Upper lobe of right lung (tissue), 1 donor: ENCODE measurements around the gene AGBL1. TPM values are rescaled to one million over a fixed set of nuclear protein-coding genes. Genes with fewer than 3 reads are reported as not detected.

Experiments used
- ATAC-seq: fragments of 200-7000 bp; cut with Tn5 transposase; one replicate; pipeline ENCODE4 v1.9.1; 2020; ENCODE audit warnings: mild to moderate bottlenecking, moderate library complexity
- DNase-seq: peaks from one replicate; pipeline ENCODE4 v3.0.0-alpha.2; 2020
- H3K27ac ChIP-seq: fragments of 200-600 bp; one replicate; pipeline ENCODE4 v1.8.0; 2022
- H3K27me3 ChIP-seq: fragments of 200-600 bp; one replicate; pipeline ENCODE4 v1.8.0; 2022; ENCODE audit warnings: mild to moderate bottlenecking
- H3K36me3 ChIP-seq: fragments of 200-600 bp; one replicate; pipeline ENCODE4 v1.8.0; 2022
- H3K4me1 ChIP-seq: fragments of 200-600 bp; one replicate; pipeline ENCODE4 v1.8.0; 2022
- H3K4me3 ChIP-seq: fragments of 200-600 bp; one replicate; pipeline ENCODE4 v1.8.0; 2022; ENCODE audit warnings: mild to moderate bottlenecking
- H3K9me3 ChIP-seq: fragments of 200-600 bp; one replicate; pipeline ENCODE4 v1.8.0; 2022
- CTCF ChIP-seq: fragments of 200-600 bp; IDR thresholded peaks from one replicate; pipeline ENCODE4 v1.8.0; 2022; ENCODE audit warnings: antibody characterized with exemption
- intact Hi-C: fragments of 100-400 bp; cut with DNase I; formaldehyde crosslinking; loops from one replicate; pipeline ENCODE4 v1.11.0; 2022
- total RNA-seq: library from RNA; stranded (reverse); fragmentation: NEBNext Ultra II Directional; extraction: Animal tissue kit (Norgen Biotek cat#: 25700); gene quantifications from one replicate; pipeline ENCODE4 v1.2.1, GENCODE V29; 2021
- donor health status: DM: no; HTN: yes; CAD: no; lungs with severe emphysema.

The AGBL1 gene
- total RNA-seq, 1 donor from 2014 or later = 6.5 TPM

- no peak overlapping the region for H3K27ac ChIP-seq
- intact Hi-C loops = no loop called here
- no peak overlapping the region for H3K4me3 ChIP-seq
- H3K36me3 ChIP-seq = no peaks in the 10 kb centered on the region
- no peak for DNase-seq
- no peaks in the 10 kb centered on the region for H3K9me3 ChIP-seq
- TF ChIP-seq CTCF = no peak
- no peak for ATAC-seq
- H3K27me3 ChIP-seq = no peaks in the 10 kb centered on the region
- H3K4me1 ChIP-seq = no peaks in the 10 kb centered on the region
These were observed 508.7 kb downstream of the AGBL1 start for GRCh38 chr15:86588413-86588812.

DNA sequence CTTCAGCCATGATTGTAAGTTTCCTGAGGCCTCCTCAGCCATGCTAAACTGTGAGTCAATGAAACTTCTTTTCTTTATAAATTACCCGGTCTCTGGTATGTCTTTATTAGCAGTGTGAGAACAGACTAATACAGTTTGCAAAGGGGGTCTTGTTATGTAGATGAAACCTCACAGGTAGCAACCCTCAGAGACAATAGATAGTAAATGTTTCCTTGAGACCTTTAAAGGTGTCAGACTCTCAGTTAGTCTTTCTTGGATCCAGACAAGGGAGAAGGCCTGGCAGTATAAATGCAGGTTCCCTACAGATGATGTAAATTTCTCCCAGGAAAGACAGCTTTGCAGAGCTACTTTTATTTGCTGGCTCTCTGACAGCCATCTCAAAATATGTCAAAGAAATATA, 510.8 kb downstream of the AGBL1 start:
- Histone ChIP-seq H3K27me3 (no peaks in the 10 kb centered on the region), H3K27ac (no peak overlapping the region), H3K36me3 (no peaks in the 10 kb centered on the region), H3K9me3 (no peaks in the 10 kb centered on the region), H3K4me1 (no peaks in the 10 kb centered on the region), H3K4me3 (no peak overlapping the region)
- no peak for ATAC-seq
- intact Hi-C loops = no loop called here
- TF ChIP-seq CTCF = no peak
- no peak for DNase-seq

GRCh38 chr15:86591158-86591557, 511.5 kb downstream of the AGBL1 start:
- ATAC-seq (no peak), DNase-seq (no peak)
- Histone ChIP-seq H3K4me3 (no peak overlapping the region), H3K4me1 (no peaks in the 10 kb centered on the region), H3K36me3 (no peaks in the 10 kb centered on the region), H3K27ac (no peak overlapping the region), H3K27me3 (no peaks in the 10 kb centered on the region), H3K9me3 (no peaks in the 10 kb centered on the region)
- no peak for TF ChIP-seq CTCF
- intact Hi-C loops = no loop called here

- Histone ChIP-seq H3K9me3 (no peaks in the 10 kb centered on the region), H3K4me1 (no peaks in the 10 kb centered on the region), H3K27me3 (no peaks in the 10 kb centered on the region), H3K27ac (no peak overlapping the region), H3K4me3 (no peak overlapping the region), H3K36me3 (no peaks in the 10 kb centered on the region)
- no peak for ATAC-seq
- no peak for DNase-seq
- intact Hi-C loops = no loop called here
- no peak for TF ChIP-seq CTCF
These were observed 512.5 kb downstream of the AGBL1 start for GRCh38 chr15:86591994-86592735.

DNA sequence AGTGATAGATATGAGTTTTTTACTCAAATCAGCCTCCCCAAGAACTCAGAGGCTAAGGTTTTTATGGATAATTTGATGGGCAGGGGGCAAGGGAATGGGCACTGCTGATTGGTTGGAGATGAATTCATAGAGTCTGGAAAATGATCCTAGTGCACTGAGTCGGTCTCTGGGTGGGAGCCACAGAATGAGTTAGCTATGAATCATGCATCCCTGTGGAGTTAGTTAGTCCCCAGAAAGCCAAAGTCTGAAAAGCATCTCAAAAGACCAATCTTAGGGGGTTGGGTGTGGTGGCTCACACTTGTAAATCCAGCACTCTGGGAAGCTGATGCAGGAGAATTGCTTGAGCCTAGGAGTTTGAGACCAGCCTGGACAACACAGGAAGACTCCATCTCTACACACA, 516.1 kb downstream of the AGBL1 start:
- TF ChIP-seq CTCF = no peak
- H3K36me3 ChIP-seq = no peaks in the 10 kb centered on the region
- H3K4me1 ChIP-seq = no peaks in the 10 kb centered on the region
- H3K9me3 ChIP-seq = no peaks in the 10 kb centered on the region
- H3K27ac ChIP-seq = no peak overlapping the region
- DNase-seq (no peak), ATAC-seq (no peak)
- intact Hi-C loops = no loop called here
- no peaks in the 10 kb centered on the region for H3K27me3 ChIP-seq
- no peak overlapping the region for H3K4me3 ChIP-seq

- H3K4me3 ChIP-seq = no peak overlapping the region
- no peak overlapping the region for H3K27ac ChIP-seq
- TF ChIP-seq CTCF = no peak
- no peaks in the 10 kb centered on the region for H3K9me3 ChIP-seq
- ATAC-seq (no peak), DNase-seq (no peak)
- no peaks in the 10 kb centered on the region for H3K27me3 ChIP-seq
- H3K36me3 ChIP-seq = no peaks in the 10 kb centered on the region
- no peaks in the 10 kb centered on the region for H3K4me1 ChIP-seq
- intact Hi-C loops = no loop called here
These were observed 523.8 kb downstream of the AGBL1 start for GRCh38 chr15:86603466-86603865.
